Pons (tissue), 1 donor: ENCODE results near the gene AGPAT3.

ENCODE experiments used
- DNase-seq: peaks from one replicate; pipeline ENCODE4 v3.0.0-alpha.2; 2016; ENCODE audit warnings: low spot score

Gene AGPAT3

GRCh38 chr21:43906585-43907370 lies 41.8 kb downstream of the AGPAT3 start:
- no peak for DNase-seq

GRCh38 chr21:43907751-43908150 lies 42.7 kb downstream of the AGPAT3 start:
- no peak for DNase-seq

- DNase-seq, result no peak
Observed at GRCh38 chr21:43908167-43908566, 43.1 kb downstream of the AGPAT3 start.

GRCh38 chr21:43909741-43910400 lies 44.8 kb downstream of the AGPAT3 start:
- no peak for DNase-seq

- DNase-seq, result no peak
Observed at GRCh38 chr21:43910460-43910859, 45.4 kb downstream of the AGPAT3 start.

GRCh38 chr21:43911015-43911934 lies 46.3 kb downstream of the AGPAT3 start:
- no peak for DNase-seq

GRCh38 chr21:43911935-43912487 lies 47.0 kb downstream of the AGPAT3 start:
- DNase-seq, result no peak

GRCh38 chr21:43912500-43912899 lies 47.5 kb downstream of the AGPAT3 start:
- DNase-seq, result no peak

- no peak for DNase-seq
Observed at GRCh38 chr21:43912910-43913309, 47.9 kb downstream of the AGPAT3 start.

- no peak for DNase-seq
Observed at GRCh38 chr21:43913928-43914327, 48.9 kb downstream of the AGPAT3 start.

GRCh38 chr21:43916076-43916475 lies 51.1 kb downstream of the AGPAT3 start:
- no peak for DNase-seq

GRCh38 chr21:43916691-43917514 lies 51.9 kb downstream of the AGPAT3 start:
- no peak for DNase-seq

GRCh38 chr21:43917515-43918384 lies 52.7 kb downstream of the AGPAT3 start:
- no peak for DNase-seq

- DNase-seq, result no peak
Observed at GRCh38 chr21:43918385-43918947, 53.4 kb downstream of the AGPAT3 start.

- DNase-seq, result no peak
Observed at GRCh38 chr21:43919283-43919682, 54.3 kb downstream of the AGPAT3 start.

GRCh38 chr21:43919871-43920801 lies 55.1 kb downstream of the AGPAT3 start:
- no peak for DNase-seq

GRCh38 chr21:43921571-43921978 lies 56.6 kb downstream of the AGPAT3 start:
- no peak for DNase-seq

GRCh38 chr21:43921979-43922945 lies 57.2 kb downstream of the AGPAT3 start:
- no peak for DNase-seq
